NCI-H524 treated with DMSO at 0.1 percent for 48 hours (cell line): ENCODE measurements around the gene DMGDH.
"Not testable (repeated sequence)": the region's sequence is repeated elsewhere in the genome, so short reads cannot be mapped to it uniquely, and the experiment has no call there.

Experiments
- DNase-seq: peaks from one replicate; lab custom pipeline; 2025; lab: John Stamatoyannopoulos, UW

The DMGDH gene

GRCh38 chr5:79011219-79011836 lies 58.1 kb downstream of the DMGDH start:
- no peak for DNase-seq

- no peak for DNase-seq
Measured at GRCh38 chr5:79008362-79008761, 61.1 kb downstream of the DMGDH start.

- no peak for DNase-seq
Measured at GRCh38 chr5:79007872-79008271, 61.6 kb downstream of the DMGDH start.

GRCh38 chr5:79005936-79006631 lies 63.4 kb downstream of the DMGDH start:
- DNase-seq = no peak

- DNase-seq = no peak
Measured at GRCh38 chr5:79005151-79005550, 64.3 kb downstream of the DMGDH start.

- no peak for DNase-seq
Measured at GRCh38 chr5:79002374-79002773, 67.1 kb downstream of the DMGDH start.

GRCh38 chr5:79001471-79001870 lies 68.0 kb downstream of the DMGDH start:
- DNase-seq = no peak

GRCh38 chr5:78997090-78997489 lies 72.4 kb downstream of the DMGDH start:
- no peak for DNase-seq

- DNase-seq = no peak
Measured at GRCh38 chr5:78995521-78996007, 73.9 kb downstream of the DMGDH start.

- DNase-seq = no peak
Measured at GRCh38 chr5:78993165-78993564, 76.3 kb downstream of the DMGDH start.

- no peak for DNase-seq
Measured at GRCh38 chr5:78992146-78992545, 77.3 kb downstream of the DMGDH start.

- no peak for DNase-seq
Measured at GRCh38 chr5:78989080-78989479, 80.4 kb downstream of the DMGDH start.

GRCh38 chr5:78985725-78986223 lies 83.7 kb downstream of the DMGDH start:
- no peak for DNase-seq

GRCh38 chr5:78985116-78985724 lies 84.3 kb downstream of the DMGDH start, which contains the start of gene ARSB:
Gene ARSB (minus strand): TSS chr5:78985310. CDS start chr5:78985248, 62 bp downstream.
- DNase-seq = no peak

- DNase-seq = peak; percentile 54
Measured at GRCh38 chr5:78984439-78985115, 84.9 kb downstream of the DMGDH start.

GRCh38 chr5:78983601-78984438 lies 85.7 kb downstream of the DMGDH start:
- no peak for DNase-seq

GRCh38 chr5:78983194-78983593 lies 86.3 kb downstream of the DMGDH start:
- DNase-seq = not testable (repeated sequence)

- DNase-seq = no peak
Measured at GRCh38 chr5:78979909-78980308, 89.6 kb downstream of the DMGDH start.

- no peak for DNase-seq
Measured at GRCh38 chr5:78979117-78979742, 90.2 kb downstream of the DMGDH start.

GRCh38 chr5:78975035-78975434 lies 94.4 kb downstream of the DMGDH start:
- DNase-seq = no peak

GRCh38 chr5:78974601-78975000 lies 94.9 kb downstream of the DMGDH start:
- no peak for DNase-seq
